Stimulated activated CD8-positive, alpha-beta memory T cell treated with anti-CD3 and anti-CD28 coated beads, Interleukin-15, amount 100 ng/mL, for 24 hours (primary cell): ENCODE measurements around the gene FBXO42.

Experiments
- DNase-seq: peaks from one replicate; pipeline ENCODE4 v3.0.0-alpha.2; 2020; ENCODE audit warnings: low read depth

Gene FBXO42

GRCh38 chr1:16324456-16324890 is 27.8 kb downstream of the FBXO42 start:
- no peak for DNase-seq

GRCh38 chr1:16321176-16321867 is 31.0 kb downstream of the FBXO42 start:
- DNase-seq: no peak

- no peak for DNase-seq
Observed at GRCh38 chr1:16318555-16318954, 33.7 kb downstream of the FBXO42 start.

GRCh38 chr1:16315437-16315836 is 36.8 kb downstream of the FBXO42 start:
- DNase-seq: no peak

GRCh38 chr1:16307222-16307621 is 45.1 kb downstream of the FBXO42 start:
- no peak for DNase-seq

GRCh38 chr1:16302709-16303627 is 49.3 kb downstream of the FBXO42 start:
- DNase-seq: no peak

GRCh38 chr1:16300436-16300835 is 51.8 kb downstream of the FBXO42 start:
- no peak for DNase-seq

GRCh38 chr1:16298653-16299052 is 53.6 kb downstream of the FBXO42 start:
- no peak for DNase-seq

GRCh38 chr1:16296643-16297042 is 55.6 kb downstream of the FBXO42 start:
- DNase-seq: no peak

- DNase-seq: no peak
Observed at GRCh38 chr1:16294219-16295212, 57.8 kb downstream of the FBXO42 start.

- no peak for DNase-seq
Observed at GRCh38 chr1:16293538-16293937, 58.7 kb downstream of the FBXO42 start.

GRCh38 chr1:16292739-16293138 is 59.5 kb downstream of the FBXO42 start:
- no peak for DNase-seq

- no peak for DNase-seq
Observed at GRCh38 chr1:16289959-16290358, 62.3 kb downstream of the FBXO42 start.

- DNase-seq: no peak
Observed at GRCh38 chr1:16286122-16286521, 66.2 kb downstream of the FBXO42 start.

- DNase-seq: no peak
Observed at GRCh38 chr1:16281765-16282164, 70.5 kb downstream of the FBXO42 start.

GRCh38 chr1:16279186-16279585 is 73.1 kb downstream of the FBXO42 start:
- no peak for DNase-seq

- no peak for DNase-seq
Observed at GRCh38 chr1:16276302-16277030, 75.8 kb downstream of the FBXO42 start.

- no peak for DNase-seq
Observed at GRCh38 chr1:16275591-16275990, 76.7 kb downstream of the FBXO42 start.

GRCh38 chr1:16267690-16268180 is 84.5 kb downstream of the FBXO42 start:
- DNase-seq: no peak

- DNase-seq: no peak
Observed at GRCh38 chr1:16266411-16267118, 85.7 kb downstream of the FBXO42 start.
